Activated T-helper 1 cell treated with Interleukin-2 at 50 U/mL for 16 hours (primary cell): Measurements from ENCODE around the gene KRTAP2-1.
"Not testable (repeated sequence)": the region's sequence is repeated elsewhere in the genome, so short reads cannot be mapped to it uniquely, and the experiment has no call there.

Experiments used
- DNase-seq: peaks from one replicate; pipeline ENCODE4 v3.0.0-alpha.2; 2020; ENCODE audit warnings: low read depth

The KRTAP2-1 gene

DNA sequence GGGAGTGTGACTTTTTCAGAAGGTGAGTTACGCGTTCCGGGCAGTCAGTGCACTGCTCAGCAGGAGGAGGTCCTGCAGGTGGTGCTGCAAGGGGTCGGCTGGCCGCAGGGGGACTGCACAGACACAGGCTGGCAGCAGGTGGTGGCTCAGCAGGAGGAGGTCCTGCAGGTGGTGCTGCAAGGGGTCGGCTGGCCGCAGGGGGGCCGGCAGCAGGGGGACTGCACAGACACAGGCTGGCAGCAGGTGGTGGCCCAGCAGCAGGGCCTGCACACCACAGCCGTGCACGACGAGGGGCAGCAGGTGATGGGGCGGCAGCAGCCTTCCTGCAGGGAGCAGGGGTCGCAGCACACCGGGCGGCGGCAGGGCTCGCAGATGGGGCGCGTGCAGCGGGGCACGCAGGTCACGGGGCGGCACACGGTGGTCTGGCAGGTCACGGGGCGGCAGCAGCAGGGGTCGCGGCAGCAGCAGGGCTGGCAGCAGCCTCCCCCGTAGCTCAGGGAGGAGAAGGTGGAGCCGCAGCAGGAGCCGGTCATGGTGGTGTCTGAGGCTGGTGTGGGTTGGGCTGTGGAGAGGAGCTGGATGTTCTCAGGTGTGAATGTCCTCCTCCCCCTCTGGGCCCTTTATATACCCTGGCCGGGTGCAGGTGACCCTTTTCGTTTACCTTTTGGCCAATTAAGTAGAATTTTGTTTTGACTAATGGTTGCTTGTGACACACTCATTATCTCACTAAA lies at the start of gene KRTAP2-1:
TSS of gene KRTAP2-1 (minus strand) at position 582 of the 731 bp plus-strand sequence. CDS start at position 533, 49 bp downstream.
- not testable (repeated sequence) for DNase-seq

GRCh38 chr17:41096055-41096454 lies 48.9 kb upstream of the KRTAP2-1 start:
- no peak for DNase-seq

DNA sequence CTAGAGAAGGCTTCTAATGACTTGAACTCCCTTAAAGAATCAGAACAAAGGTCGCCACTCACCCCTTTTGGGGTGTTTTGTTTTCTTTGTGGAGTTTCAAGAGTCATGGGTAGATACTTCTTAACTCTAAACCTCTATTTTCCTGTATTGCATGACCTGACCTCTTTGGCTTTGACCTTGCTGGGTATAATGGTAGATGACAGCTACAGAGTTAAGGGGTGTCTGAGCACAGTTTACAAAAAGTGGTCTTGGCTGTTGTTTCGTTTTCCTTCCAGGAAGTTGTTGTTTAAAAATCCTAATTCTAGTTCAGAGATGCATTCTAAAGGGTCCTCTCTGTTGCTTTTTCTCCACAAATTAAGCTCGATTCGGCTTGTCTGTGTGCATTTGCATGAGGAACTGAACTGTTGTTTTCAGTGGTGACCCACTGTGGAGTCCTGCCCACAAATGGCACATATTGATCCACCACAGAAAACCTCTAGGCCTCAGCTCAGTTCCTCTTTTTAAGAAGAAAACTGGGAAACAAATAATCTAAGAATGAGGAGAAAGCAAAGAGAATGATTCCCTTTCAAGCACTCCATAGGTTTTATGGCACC lies 41.7 kb upstream of the KRTAP2-1 start:
- not testable (repeated sequence) for DNase-seq

DNA sequence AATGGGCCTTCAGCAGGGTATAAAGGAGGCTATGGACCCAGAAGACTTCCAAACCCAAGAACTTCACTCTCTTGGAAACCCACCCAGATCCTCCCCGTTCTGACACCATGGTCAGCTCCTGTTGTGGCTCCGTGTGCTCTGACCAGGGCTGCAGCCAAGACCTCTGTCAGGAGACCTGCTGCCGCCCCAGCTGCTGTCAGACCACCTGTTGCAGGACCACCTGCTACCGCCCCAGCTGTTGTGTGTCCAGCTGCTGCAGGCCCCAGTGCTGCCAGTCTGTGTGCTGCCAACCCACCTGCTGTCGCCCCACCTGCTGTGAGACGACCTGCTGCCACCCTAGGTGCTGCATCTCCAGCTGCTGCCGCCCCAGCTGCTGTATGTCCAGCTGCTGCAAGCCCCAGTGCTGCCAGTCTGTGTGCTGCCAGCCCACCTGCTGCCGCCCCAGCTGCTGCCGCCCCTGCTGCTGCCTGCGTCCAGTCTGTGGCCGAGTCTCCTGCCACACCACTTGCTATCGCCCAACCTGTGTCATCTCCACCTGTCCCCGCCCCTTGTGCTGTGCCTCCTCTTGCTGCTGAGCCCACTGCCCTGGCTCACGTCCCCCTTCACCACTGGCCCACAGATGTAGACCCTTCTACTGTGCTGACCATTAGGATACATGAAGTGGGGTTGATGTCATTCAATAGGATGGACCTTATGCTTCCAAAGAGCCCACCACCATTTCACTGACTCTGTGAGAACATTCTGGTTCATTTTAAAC lies 37.2 kb upstream of the KRTAP2-1 start, which contains the start of gene KRTAP4-7:
TSS of gene KRTAP4-7 (plus strand) at position 51 of the 757 bp plus-strand sequence. CDS start at position 108, 57 bp downstream.
- not testable (repeated sequence) for DNase-seq

DNA sequence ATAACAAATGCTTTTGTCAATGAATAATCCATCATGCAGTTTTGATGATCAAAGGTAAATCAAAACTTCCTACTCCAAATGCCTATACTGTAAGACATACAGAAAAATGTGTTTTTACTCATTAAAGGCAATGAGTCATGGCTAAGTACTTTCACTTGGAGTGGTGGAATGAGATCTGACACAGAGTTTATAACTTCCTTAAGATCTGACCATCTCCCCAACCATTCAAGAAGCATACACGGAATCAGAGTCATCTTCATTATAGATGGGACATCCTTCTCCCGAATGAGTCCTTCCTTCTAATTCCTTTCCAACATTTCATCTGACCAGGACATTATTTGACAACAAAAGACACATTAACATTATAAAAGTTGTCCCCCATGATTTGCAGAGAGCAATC lies 36.3 kb upstream of the KRTAP2-1 start:
- not testable (repeated sequence) for DNase-seq

DNA sequence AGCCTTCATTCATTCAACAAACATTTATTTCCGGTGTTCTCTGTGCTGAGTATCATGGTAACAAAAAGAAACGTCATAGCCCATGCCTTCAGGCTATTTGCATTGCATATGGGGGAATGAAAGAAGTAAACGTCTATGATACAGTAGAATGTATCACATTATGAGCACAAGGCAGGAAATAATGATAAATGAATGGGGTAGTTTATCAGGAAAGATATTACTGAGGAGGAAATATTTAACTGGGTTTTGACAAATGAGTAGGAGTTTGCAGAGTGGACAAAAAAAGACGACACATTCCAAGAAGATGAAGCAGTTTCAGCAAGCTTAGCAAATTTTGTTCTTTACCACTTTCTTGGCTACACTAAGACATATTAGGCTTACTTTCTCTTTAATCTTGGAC lies 35.5 kb upstream of the KRTAP2-1 start:
- DNase-seq: no peak

- DNase-seq: no peak
Observed at GRCh38 chr17:41076788-41077187, 29.7 kb upstream of the KRTAP2-1 start.

DNA sequence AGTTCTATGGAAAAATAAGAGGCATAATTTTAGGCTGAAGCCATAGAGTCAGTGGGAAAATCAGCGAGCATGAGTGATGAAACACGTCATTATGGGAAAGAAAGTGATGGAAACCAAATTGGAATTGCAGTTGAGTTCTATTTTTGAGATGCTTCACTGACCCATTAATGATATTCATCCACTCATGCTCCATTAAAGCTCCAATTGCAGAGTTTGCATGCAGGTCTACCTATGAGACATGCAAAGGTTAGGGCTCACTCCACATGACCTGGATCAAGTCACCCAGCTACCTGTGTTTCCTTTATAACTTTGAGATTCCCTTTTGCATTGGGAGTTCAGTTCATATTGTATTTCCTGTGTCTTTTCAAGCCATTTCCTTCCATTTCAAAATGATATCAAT lies 26.6 kb upstream of the KRTAP2-1 start:
- no peak for DNase-seq

DNA sequence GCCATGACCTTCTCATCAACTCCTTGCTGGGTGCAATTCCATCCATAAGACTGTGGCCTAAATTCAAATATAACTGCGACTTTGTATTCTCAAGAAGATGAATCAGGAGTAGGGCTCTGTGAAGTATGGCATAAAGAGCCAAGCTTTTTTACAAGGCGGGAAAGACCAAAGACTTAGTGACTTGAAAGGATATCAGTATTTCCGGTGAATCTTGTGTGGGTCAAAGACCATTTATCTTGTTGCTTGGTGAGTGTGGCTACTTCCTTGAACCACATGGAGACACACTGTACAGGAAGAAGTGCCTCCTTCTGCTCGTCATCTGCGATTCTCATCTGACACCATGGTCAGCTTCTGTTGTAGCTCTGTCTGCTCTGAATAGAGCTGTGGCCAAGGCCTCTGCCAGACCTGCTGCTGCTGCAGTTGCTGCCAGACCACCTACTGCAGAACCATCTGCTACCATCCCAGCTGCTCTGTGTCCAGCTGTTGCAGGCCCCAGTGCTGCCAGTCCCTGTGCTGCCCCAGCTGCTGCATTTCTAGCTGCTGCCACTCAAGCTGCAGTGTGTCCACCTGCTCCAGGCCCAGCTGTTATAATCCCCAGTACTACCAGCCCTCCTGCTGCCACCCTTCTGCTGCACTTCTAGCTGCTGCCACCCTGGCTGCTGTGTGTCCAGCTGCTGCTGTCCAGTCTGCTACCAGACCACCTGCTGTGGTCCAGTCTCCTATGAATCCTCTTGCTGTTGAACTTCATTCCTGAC lies 24.7 kb upstream of the KRTAP2-1 start:
- DNase-seq: no peak

- no peak for DNase-seq
Observed at GRCh38 chr17:41069031-41069430, 21.9 kb upstream of the KRTAP2-1 start.

DNA sequence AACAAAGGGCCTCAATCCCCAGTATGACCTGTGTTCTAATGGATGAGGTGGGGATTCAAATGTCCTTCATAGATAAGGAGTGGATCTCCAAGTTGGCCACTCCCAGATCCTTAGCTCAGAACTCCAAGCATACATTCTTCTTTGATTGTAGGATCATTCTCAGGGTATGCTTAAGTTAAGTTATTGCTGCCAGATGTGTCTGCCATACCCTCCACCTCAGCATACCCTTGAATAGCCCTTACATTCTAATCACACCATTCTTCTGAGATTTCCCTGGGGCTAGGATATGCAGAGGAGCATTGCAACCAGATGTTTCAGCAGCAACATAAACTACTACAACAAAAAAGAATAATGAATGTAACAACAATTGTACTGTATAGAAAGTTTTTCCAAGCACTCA lies 20.2 kb upstream of the KRTAP2-1 start:
- no peak for DNase-seq

- DNase-seq: no peak
Observed at GRCh38 chr17:41065829-41066624, 18.9 kb upstream of the KRTAP2-1 start, which contains the start of gene KRTAP2-4. KRTAP2-4 (minus strand) TSS chr17:41065879; CDS start chr17:41065845, 34 bp downstream.

- DNase-seq: not testable (repeated sequence)
Observed at GRCh38 chr17:41065016-41065689, 18.0 kb upstream of the KRTAP2-1 start.

- no peak for DNase-seq
Observed at GRCh38 chr17:41064301-41064700, 17.2 kb upstream of the KRTAP2-1 start.

DNA sequence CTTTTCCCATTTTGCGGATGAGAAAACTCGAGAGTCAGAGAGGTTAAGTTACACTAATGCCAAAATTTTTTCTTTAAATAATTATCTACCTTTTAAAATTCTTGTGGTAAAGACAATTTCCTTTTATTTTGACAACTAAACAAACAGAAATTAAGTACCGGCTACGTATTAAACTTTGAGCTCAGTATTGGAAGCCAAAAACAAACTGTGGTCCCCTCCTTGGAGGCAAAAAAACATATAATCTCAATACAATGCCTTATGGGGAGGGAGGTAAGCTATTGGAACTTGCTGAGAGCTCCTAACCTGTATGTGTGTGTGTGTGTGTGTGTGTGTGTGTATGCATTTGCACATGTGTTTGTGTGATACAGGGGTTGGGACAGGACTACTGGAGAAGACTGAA lies 16.3 kb upstream of the KRTAP2-1 start:
- no peak for DNase-seq

- DNase-seq: no peak
Observed at GRCh38 chr17:41061964-41062363, 14.8 kb upstream of the KRTAP2-1 start.

DNA sequence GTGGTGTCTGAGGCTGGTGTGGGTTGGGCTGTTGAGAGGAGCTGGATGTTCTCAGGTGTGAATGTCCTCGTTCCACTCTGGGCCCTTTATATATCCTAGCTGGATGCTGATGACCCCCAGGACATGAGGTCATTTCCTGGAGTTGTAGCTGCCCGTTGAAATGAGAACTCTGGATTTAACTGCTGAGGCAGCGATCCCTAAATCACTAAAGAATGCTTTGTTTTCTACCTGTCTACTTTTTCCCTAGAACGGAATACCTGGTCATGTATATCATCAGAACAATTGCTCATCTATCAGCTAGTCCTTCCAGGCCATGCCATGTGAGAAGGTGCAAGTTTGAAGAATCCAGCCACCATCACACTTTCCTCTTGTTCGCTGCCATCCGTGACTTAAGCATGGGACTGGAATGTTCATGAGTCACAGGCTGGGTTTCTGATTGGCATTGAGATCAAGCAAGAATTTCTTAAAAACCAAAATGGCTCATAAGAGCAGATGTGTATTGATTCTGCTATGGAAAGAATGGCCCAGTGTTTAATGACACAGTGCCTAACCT lies 13.0 kb upstream of the KRTAP2-1 start, which contains the start of gene KRTAP2-3:
TSS of gene KRTAP2-3 (minus strand) at position 63 of the 553 bp plus-strand sequence. CDS start 64 bp downstream, outside the sequence.
- no peak for DNase-seq

DNA sequence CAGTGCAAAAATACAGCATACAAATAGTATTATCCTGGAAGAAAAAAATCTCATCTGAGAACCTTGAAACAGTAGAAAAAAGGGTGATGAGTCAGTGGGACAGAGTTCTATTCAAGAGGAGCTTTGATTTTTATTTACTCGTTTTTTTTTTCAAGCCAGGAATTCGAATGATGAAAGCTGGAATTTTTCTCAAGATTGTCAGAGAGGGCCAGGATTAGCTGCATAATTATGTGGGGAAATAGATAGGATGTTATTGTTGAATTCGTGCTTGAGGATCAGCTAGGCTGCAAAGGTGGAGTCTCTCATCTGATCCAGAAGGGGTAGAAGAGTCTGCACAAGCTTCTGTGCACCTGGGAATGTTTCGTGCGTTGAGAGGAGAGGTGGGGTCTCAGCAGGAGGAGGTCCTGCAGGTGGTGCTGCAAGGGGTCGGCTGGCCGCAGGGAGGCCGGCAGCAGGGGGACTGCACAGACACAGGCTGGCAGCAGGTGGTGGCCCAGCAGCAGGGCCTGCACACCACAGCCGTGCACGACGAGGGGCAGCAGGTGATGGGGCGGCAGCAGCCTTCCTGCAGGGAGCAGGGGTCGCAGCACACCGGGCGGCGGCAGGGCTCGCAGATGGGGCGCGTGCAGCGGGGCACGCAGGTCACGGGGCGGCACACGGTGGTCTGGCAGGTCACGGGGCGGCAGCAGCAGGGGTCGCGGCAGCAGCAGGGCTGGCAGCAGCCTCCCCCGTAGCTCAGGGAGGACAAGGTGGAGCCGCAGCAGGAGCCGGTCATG lies 12.3 kb upstream of the KRTAP2-1 start:
- DNase-seq: not testable (repeated sequence)

- DNase-seq: no peak
Observed at GRCh38 chr17:41058741-41059140, 11.6 kb upstream of the KRTAP2-1 start.
